HG03469 (cell line): ENCODE measurements around the gene ANKH.
"Not testable (repeated sequence)": the region's sequence is repeated elsewhere in the genome, so short reads cannot be mapped to it uniquely, and the experiment has no call there.

Experiments used
- ATAC-seq: cut with Tn5 transposase; IDR thresholded peaks from one replicate; pipeline ENCODE4 v1.9.1; 2021; ENCODE audit warnings: mild to moderate bottlenecking, moderate library complexity, moderate number of reproducible peaks; ENCODE audit not compliant: unreplicated experiment

Gene ANKH

DNA sequence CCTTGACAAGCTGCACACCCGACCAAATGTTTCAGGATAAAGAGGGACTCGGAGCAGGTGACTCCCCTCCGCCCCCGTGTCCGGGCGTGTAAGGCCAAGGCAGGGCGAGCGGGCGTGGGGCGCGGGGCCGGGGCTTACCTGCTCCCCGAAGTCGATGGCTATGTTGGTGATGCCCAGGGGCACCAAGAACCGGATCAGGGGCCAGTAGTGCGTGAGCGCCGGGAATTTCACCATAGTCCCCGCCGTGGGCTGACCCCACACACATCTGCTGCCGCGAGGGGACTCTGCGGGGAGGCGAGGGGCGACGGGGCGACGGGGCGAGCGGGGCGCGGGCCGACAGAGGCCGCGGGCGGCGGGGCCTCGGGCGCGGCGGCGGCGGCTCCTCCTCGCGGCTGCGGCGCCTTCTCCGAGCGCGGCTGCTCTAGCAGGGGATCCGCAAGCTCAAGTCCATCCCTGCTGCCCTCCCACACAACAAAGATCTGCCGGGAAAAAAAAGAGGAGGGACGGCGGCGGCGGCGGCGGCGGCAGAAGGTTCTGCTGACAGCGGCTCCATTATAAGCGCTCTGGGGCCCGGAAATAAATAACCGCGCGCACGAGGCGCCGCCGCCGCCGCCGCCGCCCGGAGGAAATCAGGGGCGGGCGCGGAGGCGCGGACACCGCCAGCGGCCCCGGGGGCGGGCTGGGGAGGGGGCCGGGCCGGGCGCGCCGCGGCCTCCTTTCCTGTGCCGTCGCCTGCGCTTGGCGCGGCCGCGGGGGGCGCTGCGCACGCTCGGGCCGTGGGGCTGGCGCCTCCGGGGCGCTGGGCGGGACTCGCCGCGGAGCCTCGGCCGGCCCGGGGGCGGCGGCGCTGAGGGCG is at the start of gene ANKH:
TSS of gene ANKH (minus strand) at position 565 of the 856 bp plus-strand sequence. CDS start at position 234, 331 bp downstream.
- ATAC-seq: peak; percentile 92

DNA sequence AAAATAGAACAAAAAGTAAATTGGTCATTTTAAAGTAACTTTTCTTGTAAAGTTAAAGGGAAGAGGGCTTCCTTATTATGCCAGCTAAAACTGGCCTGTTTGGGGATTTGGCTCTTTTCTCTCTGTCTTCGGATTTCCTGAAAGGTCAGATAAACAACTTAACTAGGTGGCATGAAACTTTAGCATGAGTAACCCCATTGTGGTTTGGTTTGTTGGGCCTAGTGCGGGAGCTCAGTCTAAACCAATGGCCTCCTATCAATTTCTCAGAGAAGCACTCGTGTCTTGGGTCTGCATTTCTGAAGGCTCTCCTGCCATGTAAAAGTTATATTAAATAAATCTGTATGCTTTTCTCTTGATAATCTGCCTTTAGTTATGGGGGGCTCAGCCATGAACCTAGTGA is 48.5 kb upstream of the ANKH start:
- no peak for ATAC-seq

DNA sequence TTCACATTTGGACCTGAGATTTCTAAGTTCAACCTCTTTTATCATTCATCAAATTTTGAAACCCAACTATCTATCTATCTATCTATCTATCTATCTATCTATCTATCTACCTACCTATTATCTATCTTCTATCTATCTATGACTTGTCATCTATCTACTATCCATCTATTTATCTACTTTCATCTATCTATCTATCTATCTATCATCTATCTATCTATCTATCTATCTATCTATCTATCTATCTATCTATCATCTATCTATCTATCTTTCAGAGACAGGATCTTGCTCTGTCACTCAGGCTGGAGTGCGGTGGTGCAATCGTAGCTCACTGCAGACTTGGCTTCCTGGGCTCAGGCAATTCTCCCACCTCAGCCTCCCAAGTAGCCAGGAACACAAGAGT is 47.5 kb upstream of the ANKH start:
- not testable (repeated sequence) for ATAC-seq

DNA sequence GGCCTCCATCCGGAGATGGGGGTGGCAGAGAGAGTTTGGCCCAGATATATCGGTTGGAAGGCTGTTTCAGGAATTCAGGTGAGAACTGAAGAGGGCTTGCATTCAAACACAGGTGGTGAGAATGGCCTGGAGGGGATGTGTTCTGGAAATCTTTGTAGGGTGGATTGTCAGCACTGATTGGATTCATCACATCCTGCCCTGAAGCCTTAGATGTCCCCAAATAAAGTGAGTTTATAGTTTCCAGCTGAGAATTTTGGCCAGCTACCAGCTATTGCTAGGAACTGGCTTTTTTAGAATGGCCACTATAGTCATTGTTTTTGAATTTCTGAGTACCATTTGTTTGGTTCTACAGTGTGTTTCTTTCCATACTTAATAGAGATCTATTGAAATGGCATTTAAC is 46.1 kb upstream of the ANKH start:
- no peak for ATAC-seq

DNA sequence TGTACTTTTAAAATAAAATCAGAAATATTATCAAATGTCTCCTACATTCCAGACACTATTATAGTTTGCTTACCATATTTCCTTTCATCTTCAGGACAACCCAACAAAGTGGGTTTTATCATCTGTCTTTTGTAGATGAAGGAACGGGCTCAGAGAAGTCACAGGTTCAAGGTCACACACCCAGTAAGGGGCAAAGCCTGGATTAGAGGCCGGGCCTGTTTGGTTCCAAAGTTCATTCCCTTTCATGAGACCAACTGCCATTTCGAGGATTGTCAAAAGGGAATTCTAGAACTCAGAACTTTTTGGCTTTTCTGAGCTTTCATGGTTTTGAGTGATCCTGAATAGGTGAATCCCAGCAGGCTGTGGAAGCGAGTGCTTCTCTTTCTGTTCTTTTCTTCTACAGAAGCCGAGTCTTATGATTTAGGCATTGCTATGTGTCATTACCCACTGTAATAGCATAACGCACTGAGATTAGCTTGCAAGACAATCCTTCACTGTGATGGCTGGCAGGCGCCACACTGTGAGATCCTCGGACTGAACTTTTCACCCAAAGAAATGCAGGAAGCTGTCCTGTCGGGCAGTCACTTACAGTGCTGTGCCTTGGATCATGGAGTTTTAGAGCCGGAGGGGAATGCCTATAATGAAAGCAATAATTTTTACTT is 43.8 kb upstream of the ANKH start:
- no peak for ATAC-seq

DNA sequence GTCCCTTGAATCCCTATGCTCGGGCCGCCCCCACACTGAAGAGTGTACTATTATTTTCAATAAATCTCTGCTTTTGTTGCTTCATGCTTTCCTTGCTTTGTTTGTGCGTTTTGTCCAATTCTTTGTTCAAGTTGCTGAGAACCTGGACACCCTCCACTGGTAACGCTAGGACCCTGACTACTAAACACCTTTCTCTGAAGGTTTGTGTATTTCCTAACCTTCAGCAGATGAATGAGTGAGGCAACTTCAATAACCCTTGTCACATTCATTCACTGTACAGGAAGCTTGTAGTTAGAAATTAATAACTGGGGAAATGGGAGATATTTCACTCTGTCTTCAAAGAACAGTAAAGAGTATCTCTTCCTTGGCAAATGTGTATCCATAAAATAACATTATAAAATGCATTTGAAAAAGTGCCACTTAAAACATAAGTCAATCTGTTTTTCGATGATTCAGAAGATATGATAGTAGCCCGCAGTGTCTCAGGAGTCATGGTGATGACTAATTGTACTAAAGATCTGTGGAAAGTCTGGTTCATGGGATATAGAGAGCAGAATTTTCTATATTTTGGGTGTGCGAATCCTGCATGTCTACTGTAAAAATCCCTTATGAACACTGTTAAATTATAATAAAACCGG is 43.2 kb upstream of the ANKH start:
- no peak for ATAC-seq

DNA sequence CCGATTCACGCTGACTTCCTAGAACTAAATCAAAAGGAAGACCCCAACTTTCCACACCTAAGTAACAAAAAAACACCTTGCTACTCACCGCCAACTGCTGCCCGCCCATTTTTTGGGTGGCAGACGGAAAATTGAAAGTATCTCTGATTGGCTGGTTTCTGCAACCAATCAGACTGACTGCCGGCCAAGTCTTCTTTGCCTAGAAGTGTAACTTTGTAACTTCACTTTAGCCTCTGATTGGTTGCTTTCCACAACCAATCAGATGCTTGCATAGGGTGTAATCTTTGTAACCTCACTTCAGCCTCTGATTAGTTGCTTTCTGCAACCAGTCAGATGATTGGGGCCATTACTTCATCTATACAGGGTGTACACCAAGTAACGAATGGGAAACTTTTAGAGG is 42.6 kb upstream of the ANKH start:
- ATAC-seq: no peak

DNA sequence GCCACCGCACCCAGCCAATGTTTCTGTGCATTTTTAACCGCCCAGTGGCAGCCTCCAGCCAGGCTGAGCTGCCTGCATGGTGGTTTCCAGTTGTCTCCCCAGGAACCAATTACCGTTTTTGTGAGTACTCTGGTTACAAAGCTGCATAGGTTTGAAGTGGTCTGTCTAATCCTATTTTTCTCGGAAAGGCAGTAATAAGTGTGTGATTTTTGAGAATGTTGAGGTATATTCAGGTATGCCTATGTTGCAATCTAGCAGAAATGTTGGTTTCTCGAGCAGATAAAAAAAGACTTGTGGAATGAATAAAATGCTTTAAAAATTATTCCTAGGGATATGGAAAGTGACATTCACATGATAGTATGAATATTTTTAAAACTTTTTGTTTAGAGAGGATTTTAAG is 41.5 kb upstream of the ANKH start:
- no peak for ATAC-seq

DNA sequence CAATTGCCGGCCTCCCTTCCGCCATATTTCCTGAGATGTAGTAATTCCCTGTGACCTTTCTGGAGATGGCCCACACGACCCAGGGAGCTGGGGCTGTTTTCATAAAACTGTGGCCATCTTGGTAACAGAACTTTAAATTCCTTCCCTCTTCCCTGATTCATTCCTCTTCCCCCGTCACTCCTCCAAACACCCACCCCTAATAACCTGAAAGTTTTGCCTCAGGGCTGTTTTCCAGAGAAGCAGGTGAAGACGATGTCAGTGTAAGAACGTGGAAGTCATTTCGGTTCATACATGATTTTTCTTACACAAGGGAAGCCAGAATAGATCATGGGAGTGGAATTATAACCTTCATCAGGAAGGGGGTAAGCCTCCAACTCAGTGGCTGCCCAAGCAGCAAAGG is 40.6 kb upstream of the ANKH start:
- ATAC-seq: no peak

DNA sequence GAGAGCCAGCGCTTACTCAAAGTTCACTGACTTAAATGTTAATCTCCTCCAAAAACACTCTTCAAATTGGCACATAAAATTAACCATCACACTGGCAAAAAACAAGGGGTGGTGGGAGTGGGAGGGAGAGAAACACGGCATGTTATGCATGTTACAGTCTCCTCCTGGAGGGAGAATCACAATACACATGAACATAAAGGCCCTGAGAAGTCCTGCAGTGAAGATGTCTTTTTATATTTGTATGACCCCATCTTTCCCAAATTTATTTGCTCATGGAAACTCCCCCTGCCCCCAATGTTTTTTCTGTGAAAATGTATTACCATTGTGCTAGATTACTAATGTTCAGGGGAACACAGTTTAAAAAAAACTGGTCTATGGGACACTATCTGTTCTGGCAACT is 37.8 kb upstream of the ANKH start:
- no peak for ATAC-seq

DNA sequence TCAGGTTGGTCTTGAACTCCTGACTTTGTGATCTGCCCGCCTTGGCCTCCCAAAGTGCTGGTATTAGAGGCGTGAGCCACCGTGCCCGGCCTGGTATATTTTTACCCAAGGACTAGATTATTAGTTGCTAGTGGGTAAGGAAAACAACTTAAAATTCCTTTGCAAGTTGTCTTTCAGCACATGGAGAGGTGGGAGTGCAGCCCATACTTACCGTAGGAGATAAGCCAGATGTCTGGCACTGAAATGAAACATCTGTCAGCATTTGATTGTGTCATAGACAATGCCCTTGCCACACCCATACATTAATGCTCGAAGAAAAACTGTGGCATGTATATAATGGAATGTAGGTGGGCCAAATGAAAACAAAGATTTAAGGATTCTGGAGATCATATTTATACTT is 36.6 kb upstream of the ANKH start:
- ATAC-seq: no peak

DNA sequence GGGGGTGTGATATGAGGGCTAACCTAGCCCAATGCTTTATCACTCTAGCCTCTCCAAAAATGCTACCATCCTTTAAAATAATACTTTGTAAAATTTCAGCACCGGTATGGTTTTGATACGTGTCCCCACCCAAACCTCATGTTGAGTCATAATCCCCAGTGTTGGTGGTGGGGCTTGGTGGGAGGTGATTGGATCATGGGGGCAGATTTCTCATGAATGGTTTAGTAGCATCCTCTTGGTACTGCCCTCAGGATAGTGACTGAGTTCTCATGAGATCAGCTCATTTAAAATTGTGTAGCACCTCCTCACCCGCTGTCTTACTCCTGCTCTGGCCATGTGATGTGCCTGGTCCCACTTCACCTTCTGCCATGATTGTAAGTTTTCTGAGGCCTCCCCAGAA is 35.0 kb upstream of the ANKH start:
- ATAC-seq: no peak

DNA sequence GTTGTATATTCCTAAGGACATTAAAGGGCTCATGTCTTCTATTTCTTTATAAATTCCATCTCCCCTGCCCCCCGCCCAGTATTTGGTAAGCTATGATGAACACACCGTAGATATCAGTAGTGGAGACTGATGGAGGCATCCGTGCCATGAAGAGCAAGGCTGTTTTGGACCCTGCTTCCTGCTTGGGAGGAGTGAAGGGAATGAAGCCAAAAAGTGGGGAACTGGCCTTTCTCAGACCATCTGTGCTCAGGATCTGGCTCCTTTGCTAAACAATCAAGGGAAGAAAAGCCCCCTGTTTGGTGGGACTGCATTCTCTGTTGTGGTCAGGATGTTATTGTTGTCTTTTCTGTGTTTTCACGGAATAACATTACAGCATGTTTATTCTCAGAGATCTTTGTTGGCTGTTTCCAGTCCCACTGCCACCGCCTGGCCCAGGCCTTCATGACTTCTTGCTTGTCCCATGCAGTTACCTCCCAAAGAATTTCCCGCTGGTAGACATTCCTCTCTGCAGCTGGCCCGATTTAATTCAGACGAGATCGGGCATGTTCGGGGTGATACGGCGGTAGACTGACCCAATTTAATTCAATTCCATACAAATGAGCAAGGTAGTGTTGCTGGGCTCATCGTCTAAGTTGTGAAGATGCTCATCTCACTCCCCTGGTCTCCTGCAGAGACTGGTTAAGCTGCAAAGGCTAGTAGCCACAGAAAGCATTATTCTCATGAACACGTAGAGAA is 31.4 kb upstream of the ANKH start:
- ATAC-seq: no peak

DNA sequence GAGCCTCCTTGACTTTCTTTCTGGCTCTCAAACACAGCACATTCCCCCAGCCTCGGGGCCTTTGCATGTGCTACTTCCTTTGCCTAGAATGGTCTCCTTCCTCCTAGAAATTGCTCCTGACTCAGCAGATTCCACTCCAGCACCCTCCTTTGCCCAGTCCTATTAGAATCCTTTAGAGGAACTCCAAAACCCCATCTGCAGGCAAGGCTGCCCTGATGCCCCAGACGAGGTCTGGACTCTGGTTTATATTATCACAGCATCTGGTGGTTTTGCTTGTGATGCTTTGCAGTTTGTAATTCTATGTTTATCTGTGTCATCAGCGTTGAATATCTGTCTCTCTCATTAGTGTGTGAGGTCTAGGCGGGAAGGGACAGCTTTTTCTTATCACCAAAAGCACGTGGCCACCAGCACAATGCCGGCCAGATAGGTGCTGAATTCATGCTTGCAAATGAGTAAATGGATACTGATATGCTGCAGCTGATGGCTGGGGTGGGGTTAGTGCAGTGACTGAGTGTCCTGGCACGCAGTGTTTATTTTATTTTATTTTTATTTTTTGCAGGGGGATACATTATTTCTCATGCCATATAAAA is 30.0 kb upstream of the ANKH start:
- no peak for ATAC-seq

DNA sequence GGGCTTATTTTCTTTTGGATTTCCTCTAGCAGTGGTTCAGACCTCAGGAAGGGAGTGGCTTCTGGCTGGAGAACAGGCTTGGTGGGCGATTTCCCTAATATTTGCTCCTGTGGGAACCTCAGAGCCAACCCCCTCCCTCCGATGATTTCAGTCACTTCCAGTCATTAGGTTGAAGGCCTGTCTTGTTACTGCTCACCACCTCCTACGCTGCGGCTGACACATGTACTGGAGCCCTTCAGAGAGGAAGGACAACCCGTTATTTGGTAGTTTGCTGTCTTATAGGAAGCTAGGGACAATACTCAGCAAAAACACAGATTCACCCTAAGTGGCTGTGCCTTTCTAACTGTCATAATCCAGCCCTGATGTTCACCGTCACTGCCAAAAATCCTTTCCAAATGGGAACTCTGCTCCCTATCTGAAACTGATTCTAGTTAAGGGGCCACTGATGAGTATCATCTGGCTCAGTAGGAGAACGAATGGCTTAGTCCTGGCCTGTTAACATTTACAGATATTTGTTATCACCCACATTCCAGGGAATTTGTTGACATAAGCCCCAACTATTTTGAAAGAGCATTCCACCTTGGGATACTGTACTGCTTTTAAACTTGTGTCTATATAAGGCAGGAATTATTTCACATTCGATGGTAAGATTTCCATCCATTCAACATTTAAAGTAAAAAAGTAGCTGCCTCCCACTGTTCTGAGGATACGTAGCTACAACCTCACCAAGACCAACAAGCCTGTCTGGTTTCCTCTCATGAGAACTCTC is 29.3 kb upstream of the ANKH start:
- no peak for ATAC-seq

DNA sequence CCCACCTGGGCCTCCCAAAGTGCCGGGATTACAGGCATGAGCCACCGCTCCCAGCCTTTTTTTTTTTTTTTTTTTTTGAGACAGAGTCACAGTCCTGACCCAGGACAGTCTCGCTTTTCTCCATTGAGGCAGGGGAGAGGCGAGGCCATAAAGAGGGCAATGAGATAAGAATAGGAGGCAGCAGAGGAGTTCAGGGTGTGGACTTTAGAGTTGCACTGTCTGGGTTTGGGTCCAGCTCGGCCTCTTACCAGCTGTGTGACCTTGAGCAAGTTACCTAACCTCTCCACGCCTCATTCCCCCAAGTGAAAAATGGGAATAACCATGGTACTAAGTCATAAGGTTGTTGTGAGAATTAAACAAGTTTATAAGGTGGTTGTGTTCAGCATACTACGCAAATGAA is 24.6 kb upstream of the ANKH start:
- no peak for ATAC-seq

DNA sequence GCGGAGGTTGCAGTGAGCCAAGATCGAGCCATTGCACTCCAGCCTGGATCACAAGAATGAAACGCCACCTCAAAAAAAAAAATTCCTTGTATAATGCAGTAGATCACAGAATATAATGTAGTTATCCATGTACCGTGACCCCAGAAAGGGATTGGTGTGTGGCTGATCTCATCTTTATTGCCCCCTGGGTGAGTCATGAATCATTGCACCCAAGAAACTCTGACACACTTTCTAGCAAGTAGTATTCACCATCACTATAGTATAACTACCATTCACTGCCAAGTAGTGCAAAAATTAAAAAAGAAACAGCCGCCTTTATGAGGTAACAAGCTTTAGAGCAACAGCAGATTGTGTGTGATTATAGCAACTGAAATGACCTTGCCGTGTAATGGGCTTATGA is 23.7 kb upstream of the ANKH start:
- no peak for ATAC-seq

DNA sequence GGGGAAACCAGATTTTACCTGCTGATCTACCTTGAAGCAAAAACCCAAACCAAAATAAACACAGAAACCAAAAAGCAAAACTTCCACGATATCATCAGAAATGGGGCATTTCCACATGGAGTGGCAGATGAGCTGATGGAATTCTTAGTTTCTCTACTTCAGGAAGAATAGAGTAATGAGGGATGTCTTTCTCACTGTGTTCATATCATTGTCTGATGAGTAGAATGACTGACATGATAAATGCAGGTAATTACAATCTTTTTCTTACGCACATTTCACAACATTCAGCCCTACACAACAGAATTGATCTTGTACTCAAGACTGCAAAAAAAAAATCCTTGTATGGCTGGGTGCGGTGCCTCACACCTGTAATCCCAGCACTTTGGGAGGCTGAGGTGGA is 23.2 kb upstream of the ANKH start:
- no peak for ATAC-seq

DNA sequence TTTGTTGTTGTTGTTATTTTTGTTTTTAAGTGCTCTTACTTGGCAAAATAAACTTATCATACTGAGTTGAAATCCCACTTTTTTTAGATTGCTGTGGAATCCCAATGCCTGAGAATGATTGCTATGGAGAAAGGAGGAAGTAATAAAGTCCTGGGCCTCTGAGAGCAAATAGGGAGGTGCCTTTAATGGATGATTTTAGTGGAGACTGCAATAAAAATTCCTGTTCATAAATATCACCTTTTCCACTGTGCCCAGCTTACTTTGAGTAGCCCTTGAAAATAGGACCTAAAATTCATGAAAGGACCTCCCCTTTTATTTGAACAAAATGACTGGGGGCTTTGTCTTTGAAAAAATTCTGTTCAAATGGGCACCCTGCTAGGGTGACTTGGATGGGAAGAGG is 21.8 kb upstream of the ANKH start:
- ATAC-seq: no peak

DNA sequence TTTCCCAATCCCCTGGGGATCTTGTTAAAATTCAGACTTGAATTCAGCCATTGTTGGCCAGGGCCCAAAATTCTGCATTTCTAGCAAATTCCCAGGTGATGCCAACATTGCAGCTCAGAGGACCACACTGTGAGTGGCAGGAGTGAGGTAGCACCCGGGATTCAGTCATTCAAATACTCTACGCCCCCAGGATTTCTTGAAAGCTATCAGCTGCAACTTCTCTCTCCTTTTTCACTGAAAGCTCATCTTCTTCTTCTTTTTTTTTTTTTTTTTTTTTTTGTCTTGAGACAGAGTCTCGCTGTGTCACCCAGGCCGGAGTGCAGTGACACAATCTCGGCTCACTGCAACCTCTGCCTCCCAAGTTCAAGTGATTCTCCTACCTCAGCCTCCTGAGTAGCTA is 19.3 kb upstream of the ANKH start:
- no peak for ATAC-seq
